MCF 10A (cell line): Measurements from ENCODE around the gene MEDAG. TPM values are rescaled to one million over a fixed set of nuclear protein-coding genes. Genes with fewer than 3 reads are reported as not detected.

Source experiments
- BruUV-seq: library from RNA; stranded (reverse); fragments of 400-500 nt; replicated peaks from 2 replicates; lab custom pipeline; 2021; lab: Mats Ljungman, UMichigan
- CTCF ChIA-PET: fragments of 300-600 bp; sonication (Branson Sonifier 250); formaldehyde crosslinking; extraction: SDS; loops from one replicate; lab custom pipeline; 2021; ENCODE audit warnings: antibody characterized with exemption, inconsistent platforms; lab: Yijun Ruan, JAX
- POLR2A ChIA-PET: fragments of 300-600, 350-650 bp; sonication (Branson Sonifier 250); formaldehyde crosslinking; extraction: SDS; loops from one replicate; lab custom pipeline; 2020; ENCODE audit warnings: antibody characterized with exemption, inconsistent platforms; lab: Yijun Ruan, JAX
- DNase-seq: peaks from one replicate; pipeline ENCODE4 v3.0.0-alpha.2; 2018; ENCODE audit not compliant: unreplicated experiment
- H3K27ac Mint-ChIP-seq: one replicate; pipeline ENCODE4 v1.8.0; 2022; ENCODE audit warnings: mild to moderate bottlenecking, low read depth, mixed read lengths; ENCODE audit not compliant: unreplicated experiment
- H3K27me3 Mint-ChIP-seq: one replicate; pipeline ENCODE4 v1.8.0; 2022; ENCODE audit warnings: mixed read lengths; ENCODE audit not compliant: insufficient read depth, unreplicated experiment
- H3K36me3 Mint-ChIP-seq: one replicate; pipeline ENCODE4 v1.8.0; 2022; ENCODE audit warnings: mild to moderate bottlenecking, moderate library complexity, mixed read lengths; ENCODE audit not compliant: insufficient read depth, unreplicated experiment
- H3K4me1 Mint-ChIP-seq: one replicate; pipeline ENCODE4 v1.8.0; 2022; ENCODE audit warnings: mixed read lengths; ENCODE audit not compliant: insufficient read depth, unreplicated experiment
- H3K4me3 Mint-ChIP-seq: one replicate; pipeline ENCODE4 v1.8.0; 2022; ENCODE audit warnings: mild to moderate bottlenecking, moderate library complexity, mixed read lengths; ENCODE audit not compliant: unreplicated experiment
- H3K9me3 Mint-ChIP-seq: one replicate; pipeline ENCODE4 v1.8.0; 2022; ENCODE audit warnings: mixed read lengths; ENCODE audit not compliant: unreplicated experiment
- CTCF ChIP-seq: fragments of 200-600 bp; IDR thresholded peaks from one replicate; pipeline ENCODE4 v1.8.0; 2022; ENCODE audit warnings: antibody characterized with exemption, mild to moderate bottlenecking; ENCODE audit not compliant: unreplicated experiment
- intact Hi-C: fragments of 100-400 bp; cut with micrococcal nuclease; formaldehyde crosslinking; loops from 2 replicates; pipeline ENCODE4 v1.14.1; 2022
- total RNA-seq: library from RNA; stranded (reverse); gene quantifications from 2 replicates; pipeline ENCODE4 v1.2.3, GENCODE V29; 2022

Gene MEDAG
- total RNA-seq, 1 experiment from 2014 or later, result not detected

DNA sequence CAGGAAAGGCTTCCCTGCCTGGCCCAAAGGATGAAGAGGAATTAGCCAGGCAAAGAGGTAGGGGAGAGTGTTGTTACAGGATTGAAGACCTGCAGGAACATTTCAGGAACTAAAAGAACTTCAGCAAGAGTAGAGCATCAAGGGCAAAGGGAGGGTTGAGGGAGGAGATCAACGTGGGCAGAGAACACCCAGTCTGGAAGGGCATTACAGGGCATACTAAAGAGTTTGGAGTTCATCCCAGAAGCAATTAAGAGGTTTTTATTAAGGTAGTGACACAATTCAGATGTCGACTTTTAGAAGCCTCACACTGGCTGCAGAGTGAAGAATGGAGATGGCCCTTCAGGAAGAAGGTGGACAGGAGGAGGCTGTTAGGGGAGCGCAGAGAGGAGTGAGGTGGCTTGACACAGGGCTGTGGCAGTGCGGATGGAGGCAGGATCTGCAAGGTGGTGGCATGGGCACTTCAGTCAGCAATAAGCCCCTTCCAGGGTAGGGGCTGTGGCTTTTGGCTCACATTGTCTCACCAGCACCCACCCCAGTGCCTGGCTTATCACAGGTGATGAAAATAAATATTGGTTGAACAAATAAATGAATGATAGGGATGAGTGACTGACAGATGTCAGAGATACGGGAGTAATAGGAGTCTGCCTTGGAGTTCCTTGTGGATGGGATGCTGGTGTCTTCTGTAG, 51.3 kb downstream of the MEDAG start:
- intact Hi-C loops, result no loop called here
- no peak for TF ChIP-seq CTCF
- no TSS peak for BruUV-seq
- H3K27ac Mint-ChIP-seq, result no peak overlapping the region
- H3K4me1 Mint-ChIP-seq, result no peaks in the 10 kb centered on the region
- ChIA-PET POLR2A (no interaction called here), CTCF (no interaction called here)
- peaks cover 8% of the 10 kb centered on the region for H3K9me3 Mint-ChIP-seq
- H3K27me3 Mint-ChIP-seq, result peaks cover 41% of the 10 kb centered on the region
- no peak overlapping the region for H3K4me3 Mint-ChIP-seq
- no peak for DNase-seq
- no peaks in the 10 kb centered on the region for H3K36me3 Mint-ChIP-seq

GRCh38 chr13:30959678-30960077, 53.6 kb downstream of the MEDAG start:
- DNase-seq, result no peak
- Mint-ChIP-seq H3K9me3 (peaks cover 8% of the 10 kb centered on the region), H3K27ac (no peak overlapping the region), H3K4me3 (no peak overlapping the region), H3K4me1 (peaks cover 9% of the 10 kb centered on the region), H3K27me3 (peaks cover 22% of the 10 kb centered on the region), H3K36me3 (no peaks in the 10 kb centered on the region)
- CTCF ChIA-PET, result interaction anchor here (1.5 kb wide), 1 partner anchor 19 kb away, joined by 8 read pairs; no protein-coding TSS in a partner anchor
- POLR2A ChIA-PET, result no interaction called here
- TF ChIP-seq CTCF, result no peak
- intact Hi-C loops, result no loop called here
- BruUV-seq, result no TSS peak

DNA sequence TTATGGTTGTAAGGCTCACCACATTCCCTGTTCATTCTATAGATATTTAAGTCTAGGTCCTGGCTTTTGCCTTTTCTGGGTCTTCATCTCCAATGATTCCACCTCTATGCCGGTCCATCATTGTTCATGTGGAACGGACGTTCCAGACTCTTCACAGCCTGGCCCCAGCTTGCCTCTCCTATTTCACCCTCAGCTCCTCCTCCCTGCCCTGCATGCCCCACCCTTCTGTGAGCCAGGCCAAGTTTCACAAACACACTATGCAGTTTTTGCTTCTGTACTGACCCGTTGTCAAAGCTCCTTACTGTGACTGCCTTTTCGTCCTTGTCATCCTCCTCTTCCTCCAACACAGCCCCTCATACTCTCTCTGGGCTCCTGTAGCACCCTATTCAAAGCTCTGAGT, 57.7 kb downstream of the MEDAG start:
- Mint-ChIP-seq H3K27ac (peak overlapping the region; percentile 2), H3K4me1 (peaks cover 13% of the 10 kb centered on the region), H3K4me3 (no peak overlapping the region), H3K9me3 (peaks cover 8% of the 10 kb centered on the region), H3K27me3 (peaks cover 3% of the 10 kb centered on the region), H3K36me3 (no peaks in the 10 kb centered on the region)
- ChIA-PET POLR2A (interaction anchor here (0.8 to 2.3 kb wide), 3 partner anchors 9 to 41 kb away, joined by 3 to 10 read pairs (median 4); no protein-coding TSS in a partner anchor), CTCF (interaction anchor here (0.9 to 1.1 kb wide), 2 partner anchors 21 to 273 kb away, joined by 3 read pairs; no protein-coding TSS in a partner anchor)
- no TSS peak for BruUV-seq
- intact Hi-C loops, result no loop called here
- DNase-seq, result peak; percentile 66
- no peak for TF ChIP-seq CTCF

DNA sequence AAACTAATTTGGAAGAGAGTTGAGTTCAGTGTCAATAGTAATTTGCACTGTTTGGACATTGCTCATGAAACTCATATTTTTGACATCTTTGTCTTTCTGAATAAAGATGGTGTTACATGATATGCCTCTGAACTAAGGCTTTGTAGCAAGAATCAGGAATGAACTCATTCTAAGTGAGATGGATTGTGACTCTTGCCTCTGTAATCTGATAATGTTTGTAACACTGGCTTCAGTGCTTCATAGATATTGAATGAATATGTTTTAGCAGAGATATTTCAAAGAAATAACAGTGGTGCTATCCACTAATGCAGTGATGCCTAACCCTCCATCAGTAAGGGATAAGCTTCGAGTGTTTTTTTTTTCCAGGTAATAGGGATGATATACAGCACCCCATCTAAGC, 59.3 kb downstream of the MEDAG start:
- Mint-ChIP-seq H3K9me3 (no peaks in the 10 kb centered on the region), H3K36me3 (no peaks in the 10 kb centered on the region), H3K4me3 (no peak overlapping the region), H3K4me1 (peaks cover 18% of the 10 kb centered on the region), H3K27me3 (no peaks in the 10 kb centered on the region), H3K27ac (no peak overlapping the region)
- intact Hi-C loops, result no loop called here
- POLR2A ChIA-PET, result no interaction called here
- CTCF ChIA-PET, result no interaction called here
- BruUV-seq, result no TSS peak
- no peak for TF ChIP-seq CTCF
- DNase-seq, result no peak
